Suprapubic skin (tissue), 4 donors: ENCODE measurements around the gene ADAMTS2.

ENCODE experiments used
- POLR2A ChIP-seq, 2 donors: fragments of 450-650 bp; IDR thresholded peaks; one replicate each; pipeline ENCODE4 v1.6.1; 2017; ENCODE audit warnings: antibody characterized with exemption in 2 of 2, mild to moderate bottlenecking in 2 of 2, moderate library complexity in 2 of 2
- POLR2AphosphoS5 ChIP-seq, 3 donors: sonication (generic); formaldehyde crosslinking; IDR thresholded peaks; one replicate each; pipeline ENCODE4 v1.6.1; 2017; ENCODE audit warnings: antibody characterized with exemption in 3 of 3
- TF ChIP-seq, protein P1 (sequence below), 2 donors: fragments of 200-600 bp in 1 of 2; fragments of 450-650 bp in 1 of 2; sonication (generic) in 1 of 2; IDR thresholded peaks; one replicate each; pipeline ENCODE4 v1.5.1; 2016 to 2019; ENCODE audit warnings: antibody characterized with exemption in 2 of 2, mild to moderate bottlenecking in 1 of 2, moderate library complexity in 1 of 2

DNA sequence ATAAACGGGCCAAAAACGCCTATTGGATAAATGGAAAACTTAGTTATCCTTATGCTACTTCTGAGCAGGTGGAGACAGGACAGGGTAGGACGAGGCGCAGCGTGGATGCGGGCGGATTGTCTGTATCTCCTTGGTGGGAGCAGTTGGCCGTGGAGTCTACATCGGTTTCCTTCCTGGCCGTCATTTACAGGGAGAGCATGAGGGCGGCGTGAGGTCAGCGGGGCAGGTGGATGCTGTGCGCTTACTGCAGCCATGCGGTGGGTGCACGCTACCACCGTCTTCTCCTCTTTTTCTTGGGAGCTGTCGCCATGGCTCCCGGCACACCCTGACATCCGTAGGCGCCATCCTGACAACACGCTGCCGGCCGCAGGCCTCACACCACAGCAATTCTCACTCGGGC is 121.3 kb downstream of the ADAMTS2 start:
- TF ChIP-seq POLR2A (IDR thresholded peaks at IDR 0.05) = no peak
- TF ChIP-seq, protein P1, sequence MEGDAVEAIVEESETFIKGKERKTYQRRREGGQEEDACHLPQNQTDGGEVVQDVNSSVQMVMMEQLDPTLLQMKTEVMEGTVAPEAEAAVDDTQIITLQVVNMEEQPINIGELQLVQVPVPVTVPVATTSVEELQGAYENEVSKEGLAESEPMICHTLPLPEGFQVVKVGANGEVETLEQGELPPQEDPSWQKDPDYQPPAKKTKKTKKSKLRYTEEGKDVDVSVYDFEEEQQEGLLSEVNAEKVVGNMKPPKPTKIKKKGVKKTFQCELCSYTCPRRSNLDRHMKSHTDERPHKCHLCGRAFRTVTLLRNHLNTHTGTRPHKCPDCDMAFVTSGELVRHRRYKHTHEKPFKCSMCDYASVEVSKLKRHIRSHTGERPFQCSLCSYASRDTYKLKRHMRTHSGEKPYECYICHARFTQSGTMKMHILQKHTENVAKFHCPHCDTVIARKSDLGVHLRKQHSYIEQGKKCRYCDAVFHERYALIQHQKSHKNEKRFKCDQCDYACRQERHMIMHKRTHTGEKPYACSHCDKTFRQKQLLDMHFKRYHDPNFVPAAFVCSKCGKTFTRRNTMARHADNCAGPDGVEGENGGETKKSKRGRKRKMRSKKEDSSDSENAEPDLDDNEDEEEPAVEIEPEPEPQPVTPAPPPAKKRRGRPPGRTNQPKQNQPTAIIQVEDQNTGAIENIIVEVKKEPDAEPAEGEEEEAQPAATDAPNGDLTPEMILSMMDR (IDR thresholded peaks at IDR 0.05) = no peak
- TF ChIP-seq POLR2AphosphoS5 (IDR thresholded peaks at IDR 0.05) = no peak
